Measurements from ENCODE around the gene RFPL1.

GRCh38 chr22:29447906-29448305 lies 9.5 kb downstream of the RFPL1 start:
- TF ChIP-seq EZH2 (IDR thresholded peaks at IDR 0.05; ENCODE audit: low read depth, unreplicated experiment) = no peak
- TF ChIP-seq CTCF (conservative IDR thresholded peaks at IDR 0.05; ENCODE audit: low read depth in 2 of 2) = no peak
- TF ChIP-seq EZH2phosphoT487 (IDR thresholded peaks at IDR 0.05; ENCODE audit: unreplicated experiment) = no peak
- TF ChIP-seq REST (IDR thresholded peaks at IDR 0.05; ENCODE audit: unreplicated experiment) = no peak
- no peak for TF ChIP-seq POLR2AphosphoS5 (IDR thresholded peaks at IDR 0.05; ENCODE audit: low read depth)
- TF ChIP-seq CREB1 (CRISPR knock-in tag; IDR thresholded peaks at IDR 0.05; ENCODE audit: low read depth) = no peak
- TF ChIP-seq NANOG (IDR thresholded peaks at IDR 0.05; ENCODE audit: borderline replicate concordance) = no peak
